Transverse colon (tissue), 4 donors: ENCODE data around the gene JAZF1. TPM values are rescaled to one million over a fixed set of nuclear protein-coding genes. Genes with fewer than 3 reads are reported as not detected.

Experiments
- DNase-seq: peaks from one replicate; pipeline ENCODE4 v3.0.0-alpha.2; 2019
- H3K27ac ChIP-seq, 4 donors: fragments of 200-600 bp; sonication (generic); 2 replicates each; pipeline ENCODE4 v1.5.1; 2016 to 2018; ENCODE audit warnings: inconsistent platforms in 4 of 4
- H3K27me3 ChIP-seq: fragments of 200-600 bp; sonication (generic); 2 replicates; pipeline ENCODE4 v1.5.1; 2017; ENCODE audit warnings: inconsistent platforms
- H3K36me3 ChIP-seq, 4 donors: fragments of 200-600 bp; sonication (generic); 2 replicates each; pipeline ENCODE4 v1.5.1; 2017 to 2019; ENCODE audit warnings: inconsistent platforms in 4 of 4
- H3K4me1 ChIP-seq, 4 donors: fragments of 200-600 bp; sonication (generic); 2 replicates each; pipeline ENCODE4 v1.5.1; 2017 to 2020; ENCODE audit warnings: inconsistent platforms in 4 of 4
- H3K4me3 ChIP-seq, 4 donors: fragments of 200-600 bp; sonication (generic); 1 replicate in 1 of 4; 2 replicates in 3 of 4; pipeline versions ENCODE4 v1.5.1 to v1.6.1; 2017 to 2019; ENCODE audit warnings: inconsistent platforms in 4 of 4
- H3K9me3 ChIP-seq, 2 donors: fragments of 200-600 bp; sonication (generic); 2 replicates each; pipeline ENCODE4 v1.5.1; 2017 to 2019; ENCODE audit warnings: inconsistent platforms in 2 of 2
- EP300 ChIP-seq: sonication (generic); formaldehyde crosslinking; IDR thresholded peaks from one replicate; pipeline ENCODE4 v1.6.1; 2017; ENCODE audit warnings: antibody characterized with exemption, low read depth
- POLR2A ChIP-seq: fragments of 450-650 bp; IDR thresholded peaks from one replicate; pipeline ENCODE4 v1.6.1; 2016; ENCODE audit warnings: antibody characterized with exemption, mild to moderate bottlenecking, moderate library complexity
- POLR2AphosphoS5 ChIP-seq, 3 donors: sonication (generic); formaldehyde crosslinking; IDR thresholded peaks; one replicate each; pipeline ENCODE4 v1.6.1; 2016; ENCODE audit warnings: antibody characterized with exemption in 3 of 3
- WGBS, 2 donors: methylation state at CpG; one replicate each; pipeline ENCODE4 v1.1.5; 2018; ENCODE audit warnings: low coverage in 1 of 2; 5-methylcytosine and 5-hydroxymethylcytosine counted together
- in situ Hi-C, 4 donors: fragments of 200-750 bp; cut with MboI; loops; one replicate each; pipeline versions ENCODE4 v1.15.0 to v1.15.1; 2017; ENCODE audit warnings: low sequenced_read_pairs in 3 of 4, low pct_ligation_motif_present in 1 of 4, low pct_unique_long_range_greater_than_20kb in 1 of 4
- intact Hi-C: fragments of 100-400 bp; cut with DNase I; formaldehyde crosslinking; loops from one replicate; pipeline ENCODE4 v1.15.1; 2023; ENCODE audit warnings: low total_unique reads
- total RNA-seq, 4 donors: library from RNA; depleted of rRNA; stranded (reverse); fragments of >200 nt; gene quantifications; one replicate each; pipeline ENCODE4 v1.1.0, GENCODE V29; 2016
- TF ChIP-seq, protein P1 (sequence below), 5 experiments: fragments of 200-600 bp in 3 of 5; fragments of 450-650 bp in 2 of 5; sonication (generic) in 3 of 5; IDR thresholded peaks; 1 replicate in 2 of 5; 2 replicates in 3 of 5; pipeline ENCODE4 v1.5.1; 2016 to 2017; ENCODE audit warnings: antibody characterized with exemption in 5 of 5, inconsistent platforms in 3 of 5, mild to moderate bottlenecking in 2 of 5, moderate library complexity in 1 of 5

Gene JAZF1
- total RNA-seq, 4 donors from 2014 or later = 11.0 to 12.2 (median 11.5) TPM

DNA sequence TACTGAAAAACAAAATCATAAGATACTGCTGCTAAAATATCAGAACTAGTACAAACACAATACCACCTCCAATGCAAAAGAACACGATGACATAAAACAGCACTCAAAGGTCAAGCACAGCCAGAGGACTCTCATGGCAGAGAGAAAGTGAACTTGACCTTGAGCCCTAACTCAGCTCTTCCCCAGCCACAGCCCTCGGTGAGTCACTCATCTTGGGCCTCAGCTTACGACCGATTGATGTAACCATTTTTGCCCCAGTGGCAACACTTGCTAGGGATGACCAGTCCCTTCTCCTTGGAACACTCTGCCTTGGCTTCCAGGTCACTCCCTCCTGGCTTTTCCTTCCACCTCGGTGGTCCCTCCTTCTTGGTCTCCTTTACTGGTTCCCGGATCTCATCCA lies 77.8 kb downstream of the JAZF1 start:
- Histone ChIP-seq H3K27ac (peak overlapping the region in 1 of 4 donors; percentile 10), H3K36me3 (no peaks in the 10 kb centered on the region), H3K4me1 (peaks cover 0 to 26% (median 2%) of the 10 kb centered on the region in 4 donors), H3K9me3 (no peaks in the 10 kb centered on the region), H3K4me3 (no peak overlapping the region), H3K27me3 (no peaks in the 10 kb centered on the region)
- TF ChIP-seq, protein P1, sequence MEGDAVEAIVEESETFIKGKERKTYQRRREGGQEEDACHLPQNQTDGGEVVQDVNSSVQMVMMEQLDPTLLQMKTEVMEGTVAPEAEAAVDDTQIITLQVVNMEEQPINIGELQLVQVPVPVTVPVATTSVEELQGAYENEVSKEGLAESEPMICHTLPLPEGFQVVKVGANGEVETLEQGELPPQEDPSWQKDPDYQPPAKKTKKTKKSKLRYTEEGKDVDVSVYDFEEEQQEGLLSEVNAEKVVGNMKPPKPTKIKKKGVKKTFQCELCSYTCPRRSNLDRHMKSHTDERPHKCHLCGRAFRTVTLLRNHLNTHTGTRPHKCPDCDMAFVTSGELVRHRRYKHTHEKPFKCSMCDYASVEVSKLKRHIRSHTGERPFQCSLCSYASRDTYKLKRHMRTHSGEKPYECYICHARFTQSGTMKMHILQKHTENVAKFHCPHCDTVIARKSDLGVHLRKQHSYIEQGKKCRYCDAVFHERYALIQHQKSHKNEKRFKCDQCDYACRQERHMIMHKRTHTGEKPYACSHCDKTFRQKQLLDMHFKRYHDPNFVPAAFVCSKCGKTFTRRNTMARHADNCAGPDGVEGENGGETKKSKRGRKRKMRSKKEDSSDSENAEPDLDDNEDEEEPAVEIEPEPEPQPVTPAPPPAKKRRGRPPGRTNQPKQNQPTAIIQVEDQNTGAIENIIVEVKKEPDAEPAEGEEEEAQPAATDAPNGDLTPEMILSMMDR (IDR thresholded peaks at IDR 0.05) = no peak
- no peak for TF ChIP-seq POLR2AphosphoS5 (IDR thresholded peaks at IDR 0.05)
- DNase-seq = no peak
- intact Hi-C loops = no loop called here
- in situ Hi-C loops = no loop called here
- 60 to 78% methylated on average over 1 to 6 of the region's 6 CpGs for WGBS, 2 donors

DNA sequence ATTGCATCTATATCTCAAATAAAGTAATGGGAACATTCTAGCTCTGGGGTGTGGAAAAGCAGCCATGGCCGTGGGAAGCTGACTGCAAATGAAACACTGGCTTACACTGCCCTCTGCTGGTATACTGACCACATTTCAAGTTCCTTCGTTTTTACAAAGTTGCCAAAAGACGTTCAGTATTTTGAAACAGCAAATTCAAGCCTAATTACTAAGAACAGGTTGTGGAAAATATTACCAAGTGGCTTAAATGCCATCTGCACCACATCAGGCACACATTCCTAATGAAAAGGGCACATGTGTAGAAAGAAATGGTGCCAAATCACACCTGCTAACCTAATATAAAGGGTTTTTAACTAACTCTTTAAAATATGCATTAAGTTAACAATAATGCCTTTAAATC lies 83.9 kb downstream of the JAZF1 start:
- in situ Hi-C loops = no loop called here
- no peaks in the 10 kb centered on the region for H3K9me3 ChIP-seq
- no peaks in the 10 kb centered on the region for H3K36me3 ChIP-seq
- H3K27me3 ChIP-seq = no peaks in the 10 kb centered on the region
- H3K27ac ChIP-seq = peak overlapping the region in 2 of 4 donors; percentile 1 to 47
- no peak for TF ChIP-seq EP300
- TF ChIP-seq POLR2A = no peak
- TF ChIP-seq, protein P1 (IDR thresholded peaks at IDR 0.05) = peak; percentile 77 to 84 (median 81)
- TF ChIP-seq POLR2AphosphoS5 (IDR thresholded peaks at IDR 0.05) = peak in 1 of 3 donors; percentile 13
- DNase-seq = peak; percentile 44
- WGBS, 2 donors = 0 to 1% methylated on average over 3 of the region's 3 CpGs
- no peak overlapping the region for H3K4me3 ChIP-seq
- intact Hi-C loops = loop anchor here (5.0 kb wide), 1 partner anchor 904 kb away; no protein-coding TSS in a partner anchor
- peaks cover 0 to 18% (median 4%) of the 10 kb centered on the region in 4 donors for H3K4me1 ChIP-seq

DNA sequence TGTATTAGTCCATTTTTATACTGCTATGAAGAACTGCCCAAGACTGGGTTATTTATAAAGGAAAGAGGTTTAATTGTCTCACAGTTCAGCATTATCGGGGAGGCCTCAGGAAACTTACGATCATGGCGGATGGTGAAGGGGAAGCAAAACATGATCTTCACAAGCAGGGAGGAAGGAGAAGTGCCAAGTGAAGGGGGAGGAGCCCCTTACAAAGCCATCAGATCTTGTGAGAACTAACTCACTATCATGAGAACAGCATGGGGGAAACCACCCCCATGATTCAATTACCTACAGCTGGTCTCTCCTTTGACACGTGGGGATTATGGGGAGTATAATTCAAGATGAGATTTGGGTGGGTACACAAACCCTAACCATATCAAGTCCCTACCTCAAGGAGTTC lies 85.4 kb downstream of the JAZF1 start:
- Histone ChIP-seq H3K27me3 (no peaks in the 10 kb centered on the region), H3K4me1 (peaks cover 0 to 18% (median 4%) of the 10 kb centered on the region in 4 donors), H3K4me3 (no peak overlapping the region), H3K9me3 (no peaks in the 10 kb centered on the region), H3K27ac (no peak overlapping the region), H3K36me3 (no peaks in the 10 kb centered on the region)
- 85 to 100% methylated on average over 4 of the region's 4 CpGs for WGBS, 2 donors
- in situ Hi-C loops = no loop called here
- intact Hi-C loops = loop anchor here (5.0 kb wide), 1 partner anchor 903 kb away; no protein-coding TSS in a partner anchor
- DNase-seq = no peak
- TF ChIP-seq POLR2AphosphoS5 (IDR thresholded peaks at IDR 0.05) (no peak), EP300 (no peak), POLR2A (no peak)
- TF ChIP-seq, protein P1 (IDR thresholded peaks at IDR 0.05) = no peak

DNA sequence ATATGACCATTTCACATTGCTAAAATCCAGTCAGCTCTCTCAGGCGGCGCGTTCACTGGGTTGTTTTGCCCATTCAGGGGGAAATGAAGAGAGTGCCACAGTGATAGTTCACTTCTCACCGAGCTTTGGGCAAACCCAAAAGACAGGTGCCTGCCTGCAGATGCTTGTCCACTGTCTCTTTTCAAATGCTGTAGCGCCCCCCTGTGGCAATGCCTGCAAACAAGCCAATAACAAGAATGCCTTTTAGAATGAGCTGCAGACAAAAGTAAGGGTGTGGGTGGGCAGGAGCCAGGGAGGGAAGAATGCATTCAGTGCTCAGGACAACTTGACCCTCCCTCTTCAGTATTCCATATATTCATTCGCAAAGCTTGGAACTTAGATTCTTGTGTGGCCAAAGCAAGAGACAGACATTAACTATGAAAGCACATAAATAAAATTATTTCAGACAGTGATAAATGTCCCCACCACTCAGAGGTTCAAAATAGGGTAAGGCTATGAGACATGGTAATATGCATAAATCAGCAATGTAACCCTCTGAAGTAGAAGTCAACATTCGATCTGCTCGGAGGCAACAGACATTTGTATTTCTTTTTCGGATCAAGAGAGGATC lies 86.9 kb downstream of the JAZF1 start:
- Histone ChIP-seq H3K27me3 (no peaks in the 10 kb centered on the region), H3K9me3 (no peaks in the 10 kb centered on the region), H3K27ac (peak overlapping the region in 3 of 4 donors; percentile 14 to 52 (median 39)), H3K36me3 (no peaks in the 10 kb centered on the region), H3K4me1 (peaks cover 0 to 18% (median 4%) of the 10 kb centered on the region in 4 donors), H3K4me3 (no peak overlapping the region)
- DNase-seq = peak; percentile 74
- intact Hi-C loops (loop anchor here (5.0 kb wide), 1 partner anchor 71 kb away; no protein-coding TSS in a partner anchor), in situ Hi-C loops (no loop called here)
- 68 to 77% methylated on average over 8 to 9 of the region's 9 CpGs for WGBS, 2 donors
- TF ChIP-seq POLR2AphosphoS5 (IDR thresholded peaks at IDR 0.05) = no peak
- TF ChIP-seq, protein P1 (IDR thresholded peaks at IDR 0.05) = peak; percentile 42 to 54 (median 52)
